Stimulated activated CD8-positive, alpha-beta memory T cell treated with anti-CD3 and anti-CD28 coated beads, Interleukin-15, amount 100 ng/mL, for 24 hours (primary cell): Measurements from ENCODE around the gene DHDH.
"Not testable (repeated sequence)": the region's sequence is repeated elsewhere in the genome, so short reads cannot be mapped to it uniquely, and the experiment has no call there.

Experiments used
- DNase-seq: peaks from one replicate; pipeline ENCODE4 v3.0.0-alpha.2; 2020; ENCODE audit warnings: low read depth

Gene DHDH

DNA sequence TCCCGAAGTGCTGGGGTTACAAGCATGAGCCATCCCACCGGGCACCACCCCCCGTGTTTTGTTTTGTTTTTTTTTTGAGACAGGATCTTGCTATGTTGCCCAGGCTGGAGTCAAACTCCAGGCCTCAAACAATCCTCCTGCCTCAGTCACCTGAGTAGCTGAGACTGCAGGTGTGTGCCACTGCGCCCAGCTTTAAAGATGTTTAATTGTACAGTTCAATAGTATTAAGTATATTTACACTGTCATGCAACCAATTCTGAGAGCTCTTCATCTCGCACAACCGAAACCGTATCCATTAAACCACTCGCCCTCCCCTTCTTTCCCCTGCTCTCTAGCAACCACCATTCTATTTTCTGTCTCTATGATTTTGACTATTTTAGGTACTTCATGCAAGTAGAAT lies 17.7 kb upstream of the DHDH start:
- DNase-seq = no peak

DNA sequence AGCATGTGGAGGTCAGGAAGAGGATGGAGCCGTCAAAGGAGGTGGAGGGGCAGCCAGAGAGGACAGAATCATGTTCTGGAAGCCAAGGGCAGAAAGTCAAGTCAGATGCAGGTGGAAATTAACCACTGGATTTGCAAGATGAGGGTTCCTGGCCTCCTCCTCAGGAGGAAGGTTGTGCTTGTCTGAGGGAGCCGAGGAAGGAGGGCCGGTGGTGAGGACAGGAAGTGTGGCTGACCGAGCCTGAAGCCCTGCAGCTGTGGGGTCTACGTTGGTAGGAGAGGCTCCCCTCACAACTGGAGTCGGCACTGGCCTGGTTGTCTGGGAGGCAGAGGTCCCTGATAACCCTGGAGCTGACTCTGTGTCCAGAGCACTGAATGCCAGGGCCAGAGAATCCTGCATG lies 15.4 kb upstream of the DHDH start:
- DNase-seq = no peak

DNA sequence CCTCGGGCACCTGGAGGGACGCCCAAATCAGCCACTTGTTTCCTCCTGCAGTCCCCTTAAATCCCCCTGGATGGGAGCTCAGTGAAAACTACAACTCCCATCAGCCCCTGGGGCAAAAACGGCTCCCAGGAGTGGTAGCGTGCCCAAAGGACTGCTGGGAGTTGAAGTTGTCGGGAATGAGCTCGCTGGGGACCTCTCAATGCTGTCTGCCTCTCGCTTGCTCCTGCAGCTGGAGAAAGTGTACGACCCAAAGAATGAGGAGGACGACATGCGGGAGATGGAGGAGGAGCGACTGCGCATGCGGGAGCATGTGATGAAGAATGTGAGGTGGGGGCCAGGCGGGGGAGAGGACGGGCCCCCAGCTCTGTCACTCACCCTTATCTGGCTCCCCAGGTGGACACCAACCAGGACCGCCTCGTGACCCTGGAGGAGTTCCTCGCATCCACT lies 14.7 kb upstream of the DHDH start:
- DNase-seq = no peak

DNA sequence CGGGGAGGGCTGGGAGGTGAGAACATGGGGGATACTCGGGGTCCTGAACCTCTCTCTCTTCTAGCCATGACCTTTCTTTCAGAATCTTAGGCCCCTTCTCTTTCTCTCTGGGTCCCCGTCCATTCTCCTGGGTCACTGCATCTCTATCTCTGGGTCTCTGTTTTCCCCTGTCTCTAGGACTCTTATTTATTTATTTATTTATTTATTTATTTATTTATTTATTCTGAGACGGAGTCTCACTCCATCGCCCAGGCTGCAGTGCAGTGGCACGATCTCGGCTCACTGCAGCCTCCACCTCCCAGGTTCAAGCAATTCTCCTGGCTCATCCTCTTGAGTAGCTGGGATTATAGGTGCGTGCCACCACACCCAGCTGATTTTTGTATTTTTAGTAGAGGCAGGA lies 14.2 kb upstream of the DHDH start:
- not testable (repeated sequence) for DNase-seq

DNA sequence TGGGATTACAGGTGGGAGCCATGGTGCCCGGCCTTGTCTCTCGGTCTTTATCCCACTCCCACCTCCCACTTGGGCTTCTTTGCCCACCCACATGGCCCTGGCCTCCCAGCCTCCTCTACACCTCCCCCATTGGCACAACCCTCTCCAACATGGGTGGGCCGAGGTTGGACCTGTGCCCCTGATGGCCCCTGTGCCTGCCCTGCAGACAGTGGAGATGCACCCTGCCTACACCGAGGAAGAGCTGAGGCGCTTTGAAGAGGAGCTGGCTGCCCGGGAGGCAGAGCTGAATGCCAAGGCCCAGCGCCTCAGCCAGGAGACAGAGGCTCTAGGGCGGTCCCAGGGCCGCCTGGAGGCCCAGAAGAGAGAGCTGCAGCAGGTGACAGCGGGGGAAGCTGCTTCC lies 12.6 kb upstream of the DHDH start:
- DNase-seq = no peak

DNA sequence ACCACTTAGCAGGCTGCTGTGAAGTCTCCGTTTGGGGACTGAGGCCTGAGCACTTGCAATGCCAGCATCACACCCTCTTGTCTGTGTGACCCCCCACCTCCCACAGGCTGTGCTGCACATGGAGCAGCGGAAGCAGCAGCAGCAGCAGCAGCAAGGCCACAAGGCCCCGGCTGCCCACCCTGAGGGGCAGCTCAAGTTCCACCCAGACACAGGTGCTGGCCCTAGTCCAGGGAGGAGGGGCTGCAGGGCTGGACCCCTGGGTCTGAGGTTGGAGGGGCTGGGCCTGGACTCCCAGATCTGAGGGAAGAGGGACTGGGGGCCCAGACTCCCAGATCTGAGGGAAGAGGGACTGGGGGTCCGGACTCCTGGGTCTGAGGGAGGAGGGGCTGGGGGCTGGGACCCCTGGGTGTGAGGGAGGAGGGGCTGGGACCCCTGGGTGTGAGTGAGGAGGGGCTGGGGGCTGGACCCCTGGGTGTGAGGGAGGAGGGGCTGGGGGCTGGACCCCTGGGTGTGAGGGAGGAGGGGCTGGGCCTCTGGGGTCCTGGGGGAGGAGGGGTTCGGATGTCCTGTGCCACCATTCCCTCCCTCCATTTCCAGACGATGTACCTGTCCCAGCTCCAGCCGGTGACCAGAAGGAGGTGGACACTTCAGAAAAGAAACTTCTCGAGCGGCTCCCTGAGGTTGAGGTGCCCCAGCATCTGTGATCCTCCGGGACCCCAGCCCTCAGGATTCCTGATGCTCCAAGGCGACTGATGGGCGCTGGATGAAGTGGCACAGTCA lies 11.6 kb upstream of the DHDH start:
- DNase-seq = no peak

DNA sequence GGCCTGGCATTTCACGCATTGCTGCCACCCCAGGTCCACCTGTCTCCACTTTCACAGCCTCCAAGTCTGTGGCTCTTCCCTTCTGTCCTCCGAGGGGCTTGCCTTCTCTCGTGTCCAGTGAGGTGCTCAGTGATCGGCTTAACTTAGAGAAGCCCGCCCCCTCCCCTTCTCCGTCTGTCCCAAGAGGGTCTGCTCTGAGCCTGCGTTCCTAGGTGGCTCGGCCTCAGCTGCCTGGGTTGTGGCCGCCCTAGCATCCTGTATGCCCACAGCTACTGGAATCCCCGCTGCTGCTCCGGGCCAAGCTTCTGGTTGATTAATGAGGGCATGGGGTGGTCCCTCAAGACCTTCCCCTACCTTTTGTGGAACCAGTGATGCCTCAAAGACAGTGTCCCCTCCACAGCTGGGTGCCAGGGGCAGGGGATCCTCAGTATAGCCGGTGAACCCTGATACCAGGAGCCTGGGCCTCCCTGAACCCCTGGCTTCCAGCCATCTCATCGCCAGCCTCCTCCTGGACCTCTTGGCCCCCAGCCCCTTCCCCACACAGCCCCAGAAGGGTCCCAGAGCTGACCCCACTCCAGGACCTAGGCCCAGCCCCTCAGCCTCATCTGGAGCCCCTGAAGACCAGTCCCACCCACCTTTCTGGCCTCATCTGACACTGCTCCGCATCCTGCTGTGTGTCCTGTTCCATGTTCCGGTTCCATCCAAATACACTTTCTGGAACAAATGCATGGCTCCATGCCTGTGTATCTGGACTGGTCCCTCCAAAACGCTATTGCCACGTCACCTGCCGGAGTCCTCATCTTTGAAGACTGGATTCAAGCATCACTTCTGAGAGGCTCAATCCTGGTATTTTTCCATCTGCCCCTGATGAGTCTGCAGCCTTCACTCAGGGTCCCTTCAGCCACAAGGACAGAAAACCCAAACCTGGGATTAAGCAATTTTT lies 10.7 kb upstream of the DHDH start:
- no peak for DNase-seq

DNA sequence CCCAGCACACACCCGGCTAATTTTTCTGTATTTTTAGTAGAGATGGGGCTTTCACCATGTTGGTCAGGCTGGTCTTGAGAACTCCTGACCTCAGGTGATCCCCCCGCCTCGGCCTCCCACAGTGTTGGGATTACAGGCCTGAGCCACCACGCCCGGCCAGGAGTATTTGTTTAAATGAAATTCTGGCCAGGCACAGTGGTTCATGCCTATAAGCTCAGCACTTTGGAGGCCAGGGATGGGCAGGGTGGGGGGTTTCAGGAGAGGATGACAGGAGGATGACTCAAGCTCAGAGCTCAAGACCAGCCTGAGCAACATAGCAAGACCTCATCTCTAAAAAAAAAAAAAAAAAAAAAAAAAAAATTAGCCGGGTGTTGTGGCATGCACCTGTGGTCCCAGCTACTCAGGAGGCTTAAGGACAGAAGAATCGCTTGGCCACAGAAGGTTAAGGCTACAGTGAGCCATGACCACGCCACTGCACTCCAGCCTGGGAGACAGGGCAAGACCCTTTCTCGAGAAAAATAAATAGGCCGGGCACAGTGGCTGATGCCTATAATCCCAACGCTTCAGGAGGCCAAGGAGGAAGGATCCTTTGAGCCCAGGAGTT lies 8.2 kb upstream of the DHDH start:
- no peak for DNase-seq

DNA sequence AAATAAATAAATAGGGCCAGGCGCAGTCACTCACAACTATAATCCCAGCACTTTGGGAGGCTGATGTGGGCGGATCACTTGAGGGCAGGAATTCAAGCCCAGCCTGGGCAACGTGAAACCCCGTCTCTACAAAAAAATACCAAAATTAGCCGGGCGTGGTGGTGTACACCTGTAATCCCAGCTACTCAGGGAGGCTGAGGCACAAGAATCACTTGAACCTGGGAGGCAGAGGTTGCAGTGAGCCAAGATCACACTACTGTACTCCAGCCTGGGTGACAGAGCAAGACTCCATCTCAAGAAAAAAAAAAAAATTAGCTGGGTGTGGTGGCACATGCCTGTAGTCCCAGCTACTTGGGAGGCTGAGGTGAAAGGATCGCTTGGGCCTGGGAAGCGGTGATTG lies 7.6 kb upstream of the DHDH start:
- DNase-seq = not testable (repeated sequence)

DNA sequence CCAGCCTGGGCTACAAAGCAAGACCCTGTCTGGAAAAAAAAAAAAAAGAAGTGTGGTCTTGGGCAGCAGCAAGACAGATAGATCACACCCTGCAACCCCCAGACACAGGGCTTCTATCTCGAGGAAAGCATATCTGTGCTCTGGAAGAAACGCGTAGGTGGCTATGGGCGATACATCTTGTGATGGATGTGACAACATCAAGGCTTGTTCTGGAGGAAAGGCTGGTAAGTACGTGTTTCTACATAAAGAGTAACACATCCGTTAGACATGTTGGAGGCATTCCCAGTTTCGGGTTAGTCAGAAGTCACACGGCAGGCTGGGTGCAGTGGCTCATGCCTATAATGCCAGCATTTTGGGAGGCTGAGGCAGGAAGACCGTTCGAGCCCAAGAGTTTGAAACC lies 6.6 kb upstream of the DHDH start:
- DNase-seq = no peak

DNA sequence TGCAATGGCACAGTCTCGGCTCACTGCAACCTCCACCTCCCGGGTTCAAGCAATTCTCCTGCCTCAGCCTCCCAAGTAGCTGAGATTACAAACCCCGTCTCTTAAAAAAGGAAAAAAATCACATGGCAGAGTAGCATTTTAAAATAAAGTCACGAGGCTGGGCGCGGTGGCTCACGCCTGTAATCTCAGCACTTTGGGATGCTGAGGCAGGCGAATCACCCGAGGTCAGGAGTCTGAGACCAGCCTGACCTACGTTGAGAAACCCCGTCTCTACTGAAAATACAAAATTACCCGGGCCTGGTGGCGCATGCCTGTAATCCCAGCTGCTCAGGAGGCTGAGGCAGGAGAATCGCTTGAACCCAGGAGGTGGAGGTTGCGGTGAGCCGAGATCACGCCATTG lies 5.8 kb upstream of the DHDH start:
- DNase-seq = not testable (repeated sequence)

DNA sequence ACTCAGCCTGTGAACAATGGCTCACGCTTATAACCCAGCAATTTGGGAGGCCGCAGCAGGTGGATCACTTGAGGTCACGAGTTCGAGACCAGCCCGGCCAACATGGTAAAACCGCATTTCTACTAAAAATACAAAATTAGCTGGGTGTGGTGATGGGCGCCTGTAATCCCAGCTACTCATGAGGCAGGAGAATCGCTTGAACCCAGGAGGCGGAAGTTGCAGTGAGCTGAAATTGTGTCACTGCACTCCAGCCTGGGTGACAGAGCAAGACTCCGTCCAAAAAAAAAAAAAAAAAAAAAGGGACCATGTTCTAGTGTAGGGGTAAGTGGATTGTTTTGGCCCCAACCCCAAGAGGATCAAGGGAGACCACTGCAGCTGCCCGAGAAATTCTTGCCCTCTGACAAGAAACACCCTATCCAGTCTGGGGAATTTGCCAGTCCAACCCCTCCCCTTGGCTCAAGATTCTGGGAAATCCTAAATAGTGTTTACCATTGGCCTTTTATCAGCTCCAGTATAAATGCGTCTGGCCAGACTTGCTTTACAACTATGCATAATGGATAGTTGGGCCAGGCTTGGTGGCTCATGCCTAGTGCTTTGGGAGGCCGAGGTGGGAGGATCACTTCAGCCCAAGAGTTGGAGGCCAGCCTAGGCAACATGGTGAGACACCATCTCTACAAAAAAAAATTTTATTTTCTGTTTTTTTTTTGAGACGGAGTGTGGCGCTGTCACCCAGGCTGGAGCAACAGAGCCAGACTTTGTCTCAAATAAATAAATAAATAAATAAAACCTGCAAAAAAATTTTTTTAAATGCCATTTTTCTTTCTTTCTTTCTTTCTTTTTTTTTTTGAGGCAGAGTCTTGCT lies 5.1 kb upstream of the DHDH start:
- DNase-seq = no peak

DNA sequence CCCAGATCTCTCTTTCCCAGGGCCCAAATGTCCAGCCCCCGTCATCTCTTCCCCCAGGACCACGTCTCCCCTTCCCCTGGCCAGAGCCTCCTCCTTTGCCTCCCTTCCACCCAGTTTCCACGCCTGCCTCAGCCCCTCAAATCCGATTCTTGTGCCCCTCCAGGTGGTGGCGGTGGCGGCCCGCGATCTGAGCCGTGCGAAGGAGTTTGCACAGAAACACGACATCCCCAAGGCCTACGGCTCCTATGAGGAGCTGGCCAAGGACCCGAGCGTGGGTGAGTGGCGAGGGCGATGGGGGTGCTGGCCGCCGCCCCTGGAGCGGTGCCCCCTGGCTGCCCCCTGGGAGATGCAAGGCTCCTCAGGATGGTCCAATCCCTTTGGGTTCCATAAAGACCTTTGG lies 1.3 kb downstream of the DHDH start:
- no peak for DNase-seq

DNA sequence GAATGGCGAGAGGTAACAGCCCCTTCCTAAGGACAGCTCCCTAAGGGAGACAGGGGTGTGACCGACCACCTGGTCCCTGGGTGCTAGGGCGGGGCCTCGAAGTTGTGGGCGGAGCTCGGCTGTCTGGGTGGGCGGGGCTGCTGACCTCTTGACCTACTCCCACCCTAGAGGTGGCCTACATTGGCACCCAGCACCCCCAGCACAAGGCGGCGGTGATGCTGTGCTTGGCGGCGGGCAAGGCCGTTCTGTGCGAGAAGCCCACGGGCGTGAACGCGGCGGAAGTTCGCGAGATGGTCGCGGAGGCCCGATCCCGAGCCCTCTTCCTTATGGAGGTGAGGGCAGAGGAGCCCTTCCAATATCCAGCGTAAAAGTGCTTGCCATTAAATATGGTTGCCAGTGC lies 2.4 kb downstream of the DHDH start:
- no peak for DNase-seq

DNA sequence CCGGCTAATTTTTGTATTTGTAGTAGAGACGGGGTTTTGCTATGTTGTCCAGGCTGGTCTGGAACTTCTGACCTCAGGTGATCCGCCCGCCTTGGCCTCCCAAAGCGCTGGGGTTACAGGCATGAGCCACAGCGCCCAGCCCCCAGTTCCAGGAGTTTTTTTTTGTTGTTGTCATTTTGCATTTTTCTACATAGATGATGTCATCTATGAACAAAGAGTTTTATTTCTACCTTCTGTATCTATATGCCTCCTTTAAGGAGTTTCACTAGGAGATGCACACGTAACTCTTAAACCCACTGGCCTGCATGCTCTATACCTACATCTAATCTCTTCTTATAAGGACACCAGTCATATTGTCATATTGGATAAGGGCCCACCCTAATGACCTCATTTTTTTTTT lies 4.8 kb downstream of the DHDH start:
- no peak for DNase-seq

DNA sequence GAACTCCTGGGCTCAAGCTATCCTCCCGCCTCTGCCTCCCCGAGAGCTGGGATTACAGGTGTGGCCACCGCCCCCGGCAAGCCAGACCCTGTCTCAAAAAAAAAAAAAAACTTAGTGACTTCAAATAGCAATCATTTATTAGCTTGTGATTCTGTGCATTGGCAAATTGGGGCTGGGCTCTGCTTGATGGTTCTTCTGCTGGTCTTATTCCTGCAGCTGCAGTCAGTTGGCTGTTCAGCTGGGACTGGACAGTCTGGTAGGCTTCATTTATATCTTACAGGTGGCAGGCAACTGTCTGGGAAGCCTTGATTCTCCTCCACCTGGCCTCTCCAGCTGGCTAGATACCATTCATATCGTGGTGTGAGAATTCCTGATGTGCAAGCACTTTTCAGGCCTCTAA lies 7.4 kb downstream of the DHDH start:
- DNase-seq = no peak

DNA sequence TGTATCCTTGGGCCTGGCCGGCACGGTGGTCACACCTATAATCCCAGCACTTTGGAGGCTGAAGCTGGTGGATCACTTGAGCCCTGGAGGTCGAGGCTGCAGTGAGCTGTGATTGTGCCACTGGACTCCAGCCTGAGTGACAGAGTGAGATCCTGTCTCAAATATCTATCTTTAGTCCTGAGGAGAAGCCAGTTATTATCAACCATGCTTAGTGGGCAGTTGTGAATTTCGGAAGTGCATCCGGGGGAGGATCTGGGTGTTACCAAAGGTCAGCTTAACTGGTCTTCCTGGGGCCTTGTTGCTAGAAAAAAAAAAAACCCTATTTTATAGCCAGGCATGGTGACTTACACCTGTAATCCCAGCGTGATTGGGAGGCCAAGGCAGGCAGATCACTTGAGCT lies 9.6 kb downstream of the DHDH start:
- DNase-seq = no peak

DNA sequence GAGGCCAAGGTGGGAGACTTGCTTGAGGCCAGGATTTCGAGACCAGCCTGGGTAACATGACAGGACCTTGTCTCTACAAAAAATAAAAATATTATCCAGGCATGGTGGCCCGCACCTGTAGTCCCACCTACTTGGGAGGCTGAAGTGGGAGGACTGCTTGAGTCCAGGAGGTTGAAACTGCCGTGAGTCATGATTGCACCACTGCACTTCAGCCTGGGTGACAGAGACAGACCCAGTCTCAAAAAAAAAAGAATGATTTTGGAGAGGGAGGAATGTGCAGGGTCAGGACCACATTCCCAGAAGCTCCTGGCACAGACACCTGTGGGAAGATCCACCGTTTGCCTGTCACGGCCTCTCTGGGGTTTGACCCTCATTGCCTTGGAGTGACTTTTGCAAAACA lies 11.9 kb downstream of the DHDH start:
- no peak for DNase-seq

DNA sequence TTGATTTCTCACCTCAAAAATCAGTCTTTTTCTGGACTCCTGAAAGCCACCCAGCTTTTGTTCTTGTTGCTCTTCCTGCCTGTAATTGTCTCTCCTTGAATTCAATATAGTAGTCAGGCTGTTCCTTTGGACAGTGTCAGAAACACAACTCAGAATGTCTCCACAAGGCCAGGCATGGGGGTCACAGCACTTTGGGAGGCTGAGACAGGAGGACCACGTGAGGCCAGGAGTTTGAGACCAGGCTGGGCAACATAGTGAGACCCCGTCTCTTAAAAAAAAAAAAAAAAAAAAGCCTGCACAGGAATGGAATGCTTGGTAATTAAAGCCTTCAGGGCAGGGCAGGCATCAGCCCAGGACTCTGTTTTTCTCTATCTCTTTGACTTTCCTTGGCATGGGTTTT lies 12.3 kb downstream of the DHDH start:
- no peak for DNase-seq

DNA sequence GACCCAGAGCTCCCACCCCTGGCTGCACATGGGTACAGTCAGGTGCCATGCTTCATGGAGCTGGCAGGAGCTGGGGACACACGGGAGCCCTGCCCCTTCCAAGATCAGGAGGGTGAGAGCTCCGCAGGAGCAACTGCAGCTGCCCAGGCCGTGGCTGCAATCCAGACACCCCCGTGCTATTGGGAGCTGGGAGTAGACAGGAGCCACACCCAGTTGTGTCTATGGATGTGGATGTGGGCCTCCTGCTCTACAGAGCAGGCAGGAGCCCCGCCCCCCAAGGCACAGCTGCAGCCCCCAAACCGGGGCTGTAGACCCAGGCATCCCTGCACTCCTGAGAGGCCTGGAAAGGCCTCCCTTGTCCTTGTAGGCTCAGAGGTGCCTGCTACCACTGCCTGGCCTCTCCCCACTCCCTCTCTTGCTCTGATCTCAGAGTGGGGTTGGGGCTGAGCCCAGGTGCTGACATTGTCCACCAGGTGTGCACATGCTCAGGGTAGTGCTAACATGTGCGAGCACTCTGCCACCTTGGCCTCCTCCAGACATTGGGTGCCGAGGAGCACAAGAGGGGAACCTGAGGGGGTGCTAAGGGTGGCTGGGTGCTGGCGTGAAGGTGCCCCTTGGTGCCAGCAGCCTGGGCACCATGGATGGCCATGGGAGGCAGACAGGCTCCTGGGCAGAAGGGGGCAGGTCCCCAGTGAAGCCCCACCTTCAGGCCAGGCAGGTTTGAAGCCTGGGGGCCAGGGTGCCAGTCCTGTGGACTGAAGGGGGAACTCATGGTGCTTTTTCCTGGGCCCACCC lies 13.2 kb downstream of the DHDH start:
- no peak for DNase-seq

DNA sequence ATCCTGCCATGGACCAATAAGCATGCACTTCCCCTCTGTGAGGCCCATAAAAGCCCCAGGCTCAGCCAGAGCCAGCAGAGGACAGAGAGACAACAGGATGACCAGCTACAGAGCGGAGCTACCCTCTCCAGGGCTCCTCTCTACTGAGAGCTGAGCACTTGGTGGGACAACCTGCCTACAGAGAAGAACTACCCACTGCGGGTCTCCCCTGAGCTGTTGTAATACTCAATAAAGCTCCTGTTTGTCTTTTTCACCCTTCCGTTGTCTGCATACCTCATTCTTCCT lies 13.7 kb downstream of the DHDH start:
- no peak for DNase-seq
